IPS-15b (cell line): ENCODE measurements around the gene OSGIN1.

ENCODE experiments used
- H3K27me3 ChIP-seq: one replicate; pipeline ENCODE4 v1.6.1; 2013; ENCODE audit warnings: low read length; ENCODE audit not compliant: control insufficient read depth, insufficient read depth
- H3K36me3 ChIP-seq: one replicate; pipeline ENCODE4 v1.6.1; 2013; ENCODE audit warnings: low read length; ENCODE audit not compliant: control insufficient read depth, insufficient read depth
- H3K4me1 ChIP-seq: one replicate; pipeline ENCODE4 v1.6.1; 2013; ENCODE audit warnings: mild to moderate bottlenecking, low read length; ENCODE audit not compliant: control insufficient read depth, insufficient read depth
- H3K4me3 ChIP-seq: one replicate; pipeline ENCODE4 v1.5.1; 2013; ENCODE audit warnings: low read depth, low read length
- H3K9ac ChIP-seq: one replicate; pipeline ENCODE4 v1.6.1; 2013; ENCODE audit warnings: low read depth, mild to moderate bottlenecking, low read length
- H3K9me3 ChIP-seq: one replicate; pipeline ENCODE4 v1.6.1; 2013; ENCODE audit warnings: mild to moderate bottlenecking, low read length; ENCODE audit not compliant: control insufficient read depth, insufficient read depth

Gene OSGIN1

DNA sequence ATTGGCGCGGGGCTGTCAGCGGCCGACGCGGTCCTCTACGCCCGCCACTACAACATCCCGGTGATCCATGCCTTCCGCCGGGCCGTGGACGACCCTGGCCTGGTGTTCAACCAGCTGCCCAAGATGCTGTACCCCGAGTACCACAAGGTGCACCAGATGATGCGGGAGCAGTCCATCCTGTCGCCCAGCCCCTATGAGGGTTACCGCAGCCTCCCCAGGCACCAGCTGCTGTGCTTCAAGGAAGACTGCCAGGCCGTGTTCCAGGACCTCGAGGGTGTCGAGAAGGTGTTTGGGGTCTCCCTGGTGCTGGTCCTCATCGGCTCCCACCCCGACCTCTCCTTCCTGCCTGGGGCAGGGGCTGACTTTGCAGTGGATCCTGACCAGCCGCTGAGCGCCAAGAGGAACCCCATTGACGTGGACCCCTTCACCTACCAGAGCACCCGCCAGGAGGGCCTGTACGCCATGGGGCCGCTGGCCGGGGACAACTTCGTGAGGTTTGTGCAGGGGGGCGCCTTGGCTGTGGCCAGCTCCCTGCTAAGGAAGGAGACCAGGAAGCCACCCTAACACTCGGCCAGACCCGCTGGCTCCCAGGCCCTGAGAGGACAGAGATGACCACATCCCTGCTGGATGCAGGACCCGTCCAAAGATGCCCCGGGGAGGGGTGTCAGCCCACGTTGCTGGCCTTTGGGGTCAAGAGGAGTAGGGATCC, 12.6 kb downstream of the OSGIN1 start:
- no peak overlapping the region for H3K4me3 ChIP-seq
- no peaks in the 10 kb centered on the region for H3K9me3 ChIP-seq
- no peak overlapping the region for H3K9ac ChIP-seq
- no peaks in the 10 kb centered on the region for H3K4me1 ChIP-seq
- peaks cover 5% of the 10 kb centered on the region for H3K27me3 ChIP-seq
- H3K36me3 ChIP-seq, result no peaks in the 10 kb centered on the region

DNA sequence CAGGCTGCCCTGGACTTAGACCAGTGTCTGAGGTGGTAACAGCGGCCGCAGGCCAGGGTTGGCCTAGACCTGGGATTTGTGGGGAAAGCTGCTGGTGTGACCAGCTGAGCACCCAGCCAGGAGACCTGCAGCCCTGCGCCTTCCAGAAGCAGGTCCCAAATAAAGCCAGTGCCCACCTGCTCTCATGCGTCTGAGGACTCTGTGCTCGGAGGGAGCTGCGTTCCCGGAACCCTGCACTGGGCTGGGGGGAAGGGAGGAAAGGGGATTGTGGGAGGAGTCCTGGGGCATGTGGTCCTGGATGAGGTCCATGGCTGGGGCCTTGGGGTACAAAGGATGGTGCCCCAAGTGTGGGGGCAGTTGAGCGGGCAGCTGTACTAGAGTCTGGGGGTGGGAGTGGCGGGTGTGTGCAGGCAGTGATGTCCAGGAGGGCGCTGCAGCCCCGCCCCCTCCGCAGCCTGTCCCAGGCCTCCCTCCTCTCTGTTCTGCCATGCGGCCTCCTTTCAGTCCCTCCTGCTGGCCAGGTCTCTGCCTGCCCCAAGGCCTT, 13.2 kb downstream of the OSGIN1 start:
- Histone ChIP-seq H3K4me3 (no peak overlapping the region), H3K36me3 (no peaks in the 10 kb centered on the region), H3K9ac (no peak overlapping the region), H3K27me3 (peaks cover 5% of the 10 kb centered on the region), H3K4me1 (no peaks in the 10 kb centered on the region), H3K9me3 (no peaks in the 10 kb centered on the region)

DNA sequence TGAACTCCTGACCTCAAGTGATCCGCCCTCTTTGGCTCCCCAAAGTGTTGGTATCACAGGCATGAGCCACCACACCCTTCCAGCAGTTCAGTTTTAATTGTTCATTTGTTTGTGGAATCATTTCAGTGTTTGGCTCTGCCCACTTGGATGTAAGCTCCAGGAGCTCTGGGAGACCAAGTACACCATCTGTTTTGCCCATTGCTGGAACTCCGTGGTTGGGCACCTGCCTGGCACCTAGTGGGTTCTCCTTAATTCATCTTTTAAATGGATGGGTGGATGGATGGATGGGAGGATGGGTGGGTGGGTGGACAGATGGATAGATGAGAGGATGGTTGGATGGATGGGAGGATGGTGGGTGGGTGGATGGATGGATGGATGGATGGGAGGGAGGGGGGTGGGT, 14.1 kb downstream of the OSGIN1 start:
- Histone ChIP-seq H3K36me3 (no peaks in the 10 kb centered on the region), H3K9ac (no peak overlapping the region), H3K4me3 (no peak overlapping the region), H3K27me3 (peaks cover 5% of the 10 kb centered on the region), H3K9me3 (no peaks in the 10 kb centered on the region), H3K4me1 (no peaks in the 10 kb centered on the region)

DNA sequence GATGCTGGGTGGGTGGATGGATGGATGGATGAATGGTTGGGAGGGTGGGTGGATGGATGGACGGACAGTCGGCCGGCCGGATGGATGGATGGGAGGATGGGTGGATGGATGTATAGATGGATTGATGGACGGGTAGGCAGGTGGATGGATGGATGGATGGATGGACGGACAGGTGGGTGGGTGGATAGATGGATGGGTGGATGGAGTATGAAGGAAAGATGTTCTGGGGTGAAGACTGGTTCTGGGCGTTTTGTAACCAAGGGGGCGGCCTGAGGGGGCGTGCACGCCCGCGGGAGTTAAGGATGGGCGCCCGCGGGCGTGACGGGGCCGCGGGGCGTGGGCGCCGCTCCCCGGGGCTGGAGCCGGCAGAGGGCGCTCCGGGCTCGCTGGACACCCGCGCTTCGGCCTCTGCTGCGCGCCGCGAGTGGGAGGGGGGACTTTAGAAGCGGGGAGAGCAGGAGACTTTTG, 14.8 kb downstream of the OSGIN1 start, which contains the start of gene NECAB2:
Gene NECAB2, plus strand, starts transcription at position 407 of the 468 bp plus-strand sequence. CDS start 405 bp downstream, outside the sequence.
- Histone ChIP-seq H3K4me1 (no peaks in the 10 kb centered on the region), H3K9ac (no peak within 1 kb of the TSS)

DNA sequence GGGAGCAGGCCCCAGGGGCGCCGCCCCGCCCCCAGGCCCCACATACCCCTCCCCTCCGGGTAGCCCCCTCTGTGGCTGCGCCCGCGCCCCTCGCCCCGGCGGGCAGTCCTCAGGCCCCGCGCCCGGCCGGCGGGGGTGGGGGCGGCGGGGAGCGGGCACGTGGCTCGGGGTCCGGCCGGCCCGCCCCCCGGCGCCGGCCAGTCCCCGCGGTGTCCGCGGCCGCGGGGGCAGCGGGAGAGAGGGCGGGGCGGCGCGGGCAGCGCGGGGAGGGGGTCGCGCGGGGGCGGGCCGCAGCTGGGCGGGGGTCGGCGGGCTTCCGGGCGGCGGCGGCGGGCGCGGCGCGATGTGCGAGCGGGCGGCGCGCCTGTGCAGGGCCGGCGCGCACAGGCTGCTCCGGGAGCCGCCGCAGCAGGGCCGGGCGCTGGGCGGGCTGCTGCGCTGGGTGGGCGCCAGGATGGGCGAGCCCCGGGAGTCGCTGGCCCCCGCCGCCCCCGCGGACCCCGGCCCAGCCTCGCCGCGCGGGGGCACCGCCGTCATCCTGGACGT, 15.3 kb downstream of the OSGIN1 start:
- no peaks in the 10 kb centered on the region for H3K4me1 ChIP-seq
- no peak overlapping the region for H3K4me3 ChIP-seq
- H3K27me3 ChIP-seq, result peaks cover 5% of the 10 kb centered on the region
- H3K36me3 ChIP-seq, result no peaks in the 10 kb centered on the region
- no peaks in the 10 kb centered on the region for H3K9me3 ChIP-seq
- no peak overlapping the region for H3K9ac ChIP-seq

More for the DNA sequence above, 14.8 kb downstream of the OSGIN1 start, which contains the start of gene NECAB2:
- peaks cover 5% of the 10 kb centered on the region for H3K27me3 ChIP-seq
- H3K4me3 ChIP-seq, result peak within 1 kb of the TSS; percentile 61
- no peaks in the 10 kb centered on the region for H3K9me3 ChIP-seq
- no peaks in the 10 kb centered on the region for H3K36me3 ChIP-seq

DNA sequence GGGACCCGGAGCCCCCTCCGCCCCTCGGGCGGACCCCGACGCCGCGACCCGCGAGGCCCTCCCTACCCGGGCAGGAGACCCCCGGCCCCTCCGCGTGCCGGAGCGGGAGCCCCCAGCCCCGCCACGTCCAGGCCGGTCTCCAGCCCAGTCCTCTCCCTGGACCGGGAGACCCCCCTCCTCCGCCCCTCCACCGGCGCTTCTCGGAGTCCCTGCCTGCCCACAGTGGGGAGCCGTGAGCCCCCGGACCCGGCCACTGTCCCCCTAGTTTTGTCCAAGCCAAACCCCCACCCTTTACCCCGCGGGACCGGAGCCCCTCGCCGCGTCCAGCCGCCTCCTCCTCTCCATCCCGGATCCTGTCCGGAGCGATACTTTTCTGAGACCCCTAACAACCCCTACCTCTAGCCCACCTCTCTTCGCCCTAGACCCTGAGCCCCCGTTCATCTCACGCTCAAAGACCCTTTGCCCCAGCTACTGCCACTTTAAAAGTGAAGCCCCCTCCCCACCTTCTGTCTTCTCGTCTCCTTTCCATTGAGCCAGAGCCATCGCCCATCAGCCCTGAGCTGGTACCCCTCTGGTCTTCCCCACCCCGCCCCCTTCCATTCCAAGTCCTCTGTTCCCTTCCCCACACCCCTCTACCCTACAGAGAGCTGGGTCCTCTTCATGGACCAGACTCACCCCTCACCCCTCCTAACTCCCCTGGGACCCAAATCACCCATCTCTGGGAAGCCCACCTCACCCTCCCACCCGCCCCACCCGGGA, 16.0 kb downstream of the OSGIN1 start:
- H3K27me3 ChIP-seq, result peaks cover 5% of the 10 kb centered on the region
- H3K9me3 ChIP-seq, result no peaks in the 10 kb centered on the region
- no peaks in the 10 kb centered on the region for H3K4me1 ChIP-seq
- H3K9ac ChIP-seq, result no peak overlapping the region
- H3K36me3 ChIP-seq, result no peaks in the 10 kb centered on the region
- peak overlapping the region; percentile 61 for H3K4me3 ChIP-seq

DNA sequence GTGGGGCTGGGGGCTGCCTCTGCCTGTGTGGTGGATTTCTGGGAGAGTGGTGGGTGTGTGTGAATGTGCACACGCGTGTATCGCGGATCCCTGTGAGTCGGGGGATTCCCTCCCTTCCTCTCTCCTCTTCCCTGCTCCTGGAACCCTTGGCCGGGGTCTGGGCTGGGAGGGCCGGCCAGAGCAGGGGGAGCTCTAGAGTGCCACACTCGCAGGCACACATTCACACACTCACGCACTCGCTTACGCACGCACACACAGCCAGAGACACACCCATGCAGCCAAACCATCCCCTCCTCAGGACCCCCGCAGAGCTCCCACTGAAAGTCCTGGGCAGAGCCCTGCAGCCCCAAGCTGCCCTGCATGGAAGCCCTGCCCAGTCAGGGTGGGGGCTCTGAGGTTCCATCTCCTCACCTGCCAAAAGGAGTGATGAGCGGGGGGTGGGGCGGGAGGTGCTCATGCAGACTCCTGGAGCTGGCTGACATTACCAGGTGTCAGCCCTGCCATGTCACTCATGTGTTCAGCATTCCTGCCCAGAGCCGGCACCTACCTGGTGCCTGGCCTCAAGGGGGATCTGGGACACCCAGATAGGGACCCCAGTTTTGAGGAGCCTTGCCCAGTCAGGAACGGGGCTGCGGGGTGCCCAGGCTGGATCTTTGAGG, 16.9 kb downstream of the OSGIN1 start:
- no peaks in the 10 kb centered on the region for H3K36me3 ChIP-seq
- H3K27me3 ChIP-seq, result peaks cover 5% of the 10 kb centered on the region
- no peaks in the 10 kb centered on the region for H3K9me3 ChIP-seq
- H3K4me3 ChIP-seq, result peak overlapping the region; percentile 61
- no peak overlapping the region for H3K9ac ChIP-seq
- no peaks in the 10 kb centered on the region for H3K4me1 ChIP-seq

DNA sequence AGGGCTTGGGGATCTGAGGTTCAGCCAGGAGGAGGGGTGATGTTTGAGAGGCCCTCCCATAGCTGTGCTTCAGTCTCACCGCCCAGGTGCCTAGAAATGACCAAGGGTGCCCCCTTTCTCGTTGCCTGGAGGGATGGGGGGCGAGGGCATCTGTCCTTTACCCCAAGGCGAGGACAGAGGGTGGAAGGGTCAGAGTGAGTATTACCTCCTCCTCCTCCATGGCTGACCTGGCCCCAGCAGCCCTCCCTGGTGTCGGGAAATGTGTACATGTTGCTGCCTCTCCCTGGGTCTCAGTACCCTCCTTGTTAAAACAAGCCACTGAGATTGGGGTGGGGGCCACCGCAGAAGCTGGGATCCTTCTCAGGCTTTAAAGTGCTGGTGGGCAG, 17.4 kb downstream of the OSGIN1 start:
- H3K36me3 ChIP-seq, result no peaks in the 10 kb centered on the region
- no peak overlapping the region for H3K9ac ChIP-seq
- H3K27me3 ChIP-seq, result peaks cover 5% of the 10 kb centered on the region
- no peaks in the 10 kb centered on the region for H3K4me1 ChIP-seq
- H3K9me3 ChIP-seq, result no peaks in the 10 kb centered on the region
- H3K4me3 ChIP-seq, result no peak overlapping the region

DNA sequence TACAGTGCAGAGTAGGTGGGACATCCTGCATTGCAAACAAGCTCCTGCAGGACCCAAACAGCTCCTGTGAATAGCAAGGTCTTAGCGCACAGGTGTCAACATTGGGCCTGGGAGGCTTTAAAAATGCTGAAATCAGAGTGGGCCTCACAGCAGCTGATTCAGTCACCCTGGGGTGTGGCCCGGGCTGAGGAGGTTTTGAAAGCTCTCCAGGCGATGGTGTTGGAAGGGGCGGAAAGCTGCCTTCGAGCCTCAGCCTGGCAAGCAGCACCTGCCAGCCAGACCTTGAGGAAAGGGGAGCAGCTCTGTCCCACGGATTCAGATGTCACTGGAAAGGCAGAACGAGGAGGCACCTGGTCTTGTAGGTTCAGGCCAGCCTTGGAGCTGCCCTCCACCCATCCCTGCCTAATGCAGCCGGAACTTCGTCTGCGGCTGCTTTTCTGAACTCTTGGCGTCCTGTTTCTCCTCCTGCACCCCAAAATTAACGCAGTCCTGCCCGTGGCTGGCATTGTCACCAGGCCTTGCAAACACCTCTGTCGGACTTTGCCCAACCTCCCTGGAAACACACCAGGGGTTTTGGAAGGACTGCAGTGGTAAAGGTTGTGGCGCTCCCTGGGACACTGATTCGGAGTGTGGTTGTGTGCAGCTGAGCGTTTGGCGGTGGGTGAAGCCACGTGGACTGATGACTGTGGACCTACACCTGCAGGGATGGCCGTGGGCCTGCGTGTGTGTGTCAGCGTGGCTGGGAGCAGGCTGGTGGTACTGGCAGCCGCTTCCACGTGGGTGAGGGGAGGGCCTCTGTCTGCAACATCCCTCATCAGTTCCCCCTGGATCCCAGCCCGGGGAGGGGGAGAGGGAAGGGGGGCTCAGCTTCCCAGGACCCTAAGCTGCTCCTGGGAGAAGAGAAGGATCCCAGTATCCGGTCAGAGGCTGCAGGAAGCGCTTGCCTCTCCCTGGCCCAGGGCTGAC, 18.4 kb downstream of the OSGIN1 start:
- Histone ChIP-seq H3K9me3 (no peaks in the 10 kb centered on the region), H3K4me3 (no peak overlapping the region), H3K4me1 (no peaks in the 10 kb centered on the region), H3K36me3 (no peaks in the 10 kb centered on the region), H3K9ac (no peak overlapping the region), H3K27me3 (peaks cover 5% of the 10 kb centered on the region)

DNA sequence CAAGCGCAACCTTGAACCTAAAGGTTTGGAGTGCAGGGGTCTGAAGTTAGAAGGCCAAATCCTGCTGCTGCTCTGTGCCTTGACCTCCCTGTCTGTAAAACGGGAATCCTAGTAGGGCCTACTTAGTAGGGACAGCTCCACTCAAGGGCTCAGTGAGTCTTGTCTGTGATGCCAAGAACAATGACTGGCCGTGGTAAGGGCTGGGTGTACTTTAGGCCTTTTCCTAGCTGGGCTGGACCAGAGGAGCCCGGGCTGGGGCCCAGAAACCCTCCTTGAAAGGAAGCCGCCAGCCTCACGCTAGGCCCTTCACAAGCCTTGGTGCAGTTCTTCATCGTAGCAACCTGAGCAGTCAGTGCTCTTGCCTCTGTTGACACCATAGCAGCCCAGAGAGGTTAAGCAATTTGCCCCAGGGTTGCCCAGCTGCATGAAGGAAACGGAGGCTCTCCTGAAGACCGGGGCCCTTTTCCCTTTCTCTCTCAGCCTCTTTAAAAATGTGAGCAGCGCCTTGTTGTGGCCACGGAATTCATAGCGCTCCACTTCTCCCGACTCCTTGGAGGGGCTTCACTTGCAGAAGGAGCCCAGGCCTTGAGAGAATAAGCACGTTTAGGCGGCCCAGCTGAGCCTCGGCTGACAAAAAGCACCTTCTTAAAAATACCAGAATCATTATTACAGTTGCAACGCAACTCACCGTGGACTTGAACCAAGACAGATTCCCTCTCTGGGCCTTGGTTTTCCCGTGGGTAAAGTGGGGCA, 19.4 kb downstream of the OSGIN1 start:
- Histone ChIP-seq H3K4me1 (no peaks in the 10 kb centered on the region), H3K9me3 (no peaks in the 10 kb centered on the region), H3K9ac (no peak overlapping the region), H3K36me3 (no peaks in the 10 kb centered on the region), H3K4me3 (no peak overlapping the region), H3K27me3 (peaks cover 5% of the 10 kb centered on the region)
